GM21717 (cell line): ENCODE results near the gene LAMA2.

Experiments
- ATAC-seq: cut with Tn5 transposase; IDR thresholded peaks from one replicate; pipeline ENCODE4 v1.9.1; 2021; ENCODE audit warnings: mild to moderate bottlenecking, moderate library complexity; ENCODE audit not compliant: unreplicated experiment

LAMA2 gene

DNA sequence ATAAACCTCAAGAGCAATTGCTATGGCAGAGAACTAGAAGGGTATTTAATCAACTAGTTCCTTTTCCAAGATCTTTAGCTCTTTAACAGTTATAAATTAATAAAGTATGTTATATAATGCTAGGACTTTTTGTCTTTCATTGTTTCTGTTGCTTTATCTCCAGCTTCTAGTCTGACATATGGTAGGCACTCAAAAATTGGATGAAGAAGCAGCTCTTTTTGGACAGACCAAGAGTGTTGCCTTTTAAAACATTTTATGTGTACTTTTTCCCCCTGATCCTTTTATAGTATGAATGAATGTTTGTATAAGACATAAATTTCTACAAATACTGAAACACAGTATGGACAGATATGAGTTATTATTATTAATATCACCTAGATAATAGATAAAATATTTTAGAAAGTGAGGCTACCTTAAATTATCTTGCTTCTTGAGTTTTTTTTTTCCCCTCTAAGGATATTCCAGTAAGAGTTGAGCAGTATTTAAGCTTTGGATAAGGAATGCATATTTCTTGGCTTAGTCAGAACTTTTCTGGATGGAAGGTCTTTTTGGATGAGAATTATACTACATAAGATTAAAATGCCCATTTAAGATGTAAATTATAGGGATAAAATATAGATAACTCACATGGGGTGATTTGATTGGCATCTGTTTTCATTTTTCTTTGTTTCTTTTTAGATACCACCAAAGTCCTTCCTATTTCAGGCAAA lies 16.6 kb downstream of the LAMA2 start:
- no peak for ATAC-seq

GRCh38 chr6:128903715-128904114 lies 20.8 kb downstream of the LAMA2 start:
- ATAC-seq = no peak

- ATAC-seq = no peak
Measured at GRCh38 chr6:128914051-128914450, 31.1 kb downstream of the LAMA2 start.

- no peak for ATAC-seq
Measured at GRCh38 chr6:128918886-128919285, 35.9 kb downstream of the LAMA2 start.

- no peak for ATAC-seq
Measured at GRCh38 chr6:128919412-128920180, 36.7 kb downstream of the LAMA2 start.

- no peak for ATAC-seq
Measured at GRCh38 chr6:128925765-128926164, 42.8 kb downstream of the LAMA2 start.

GRCh38 chr6:128929869-128930268 lies 46.9 kb downstream of the LAMA2 start:
- ATAC-seq = no peak

DNA sequence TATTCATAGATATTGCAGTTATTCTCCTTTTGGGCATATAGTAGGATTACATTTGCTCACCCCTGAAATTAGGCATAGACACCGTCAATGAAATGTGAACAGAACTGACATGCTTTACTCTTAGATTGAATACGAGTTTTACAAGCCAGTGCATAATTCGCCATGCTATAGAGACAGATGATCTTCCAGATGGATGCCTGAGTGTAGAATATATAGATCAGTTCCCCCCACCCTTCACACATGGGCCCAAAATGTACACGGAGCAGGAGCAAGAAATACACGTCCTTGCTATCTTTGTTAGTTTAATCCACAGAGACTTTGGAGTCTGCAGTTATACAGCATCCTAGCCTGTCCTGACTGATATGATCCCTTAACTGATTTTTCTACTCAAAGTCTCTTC lies 47.4 kb downstream of the LAMA2 start:
- ATAC-seq = no peak

DNA sequence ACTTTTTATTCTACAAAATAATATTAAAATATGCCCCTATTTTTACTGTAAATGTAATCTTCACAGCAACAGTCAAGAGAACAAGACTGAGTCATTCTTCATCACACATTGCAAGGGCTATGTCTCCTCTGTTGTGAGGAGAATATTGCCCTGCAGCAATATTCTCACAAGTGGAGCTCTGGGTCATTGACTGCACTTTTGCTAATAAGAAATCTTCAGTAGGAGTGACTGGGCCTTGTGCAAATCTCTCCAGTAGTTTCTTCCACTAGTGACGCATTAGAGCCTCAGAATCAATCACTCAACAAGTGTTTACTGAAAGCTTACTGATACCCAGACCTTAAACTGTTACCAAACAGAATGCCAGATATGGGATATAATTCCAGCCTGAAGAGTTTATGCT lies 49.1 kb downstream of the LAMA2 start:
- no peak for ATAC-seq

GRCh38 chr6:128950864-128951263 lies 67.9 kb downstream of the LAMA2 start:
- no peak for ATAC-seq

DNA sequence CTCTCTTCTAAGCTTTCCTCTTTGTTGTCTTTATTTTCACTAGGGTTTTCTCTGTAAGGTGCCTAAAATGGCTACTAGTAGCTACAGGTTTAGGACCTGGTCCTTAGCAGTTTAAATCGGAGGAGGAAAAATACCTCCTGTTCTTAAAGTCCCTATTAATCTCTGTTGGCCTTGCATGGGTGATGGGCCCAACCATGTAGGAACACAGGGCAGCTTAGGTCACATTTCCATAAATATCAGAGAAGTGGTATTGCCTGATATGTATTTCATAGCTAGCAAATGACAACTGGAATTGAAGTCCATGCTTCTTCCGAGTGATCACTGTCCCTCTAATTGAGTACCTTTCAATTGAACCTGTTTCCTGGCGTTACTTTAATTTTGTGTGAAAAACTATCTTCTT lies 70.0 kb downstream of the LAMA2 start:
- ATAC-seq = no peak

GRCh38 chr6:128954308-128955043 lies 71.5 kb downstream of the LAMA2 start:
- no peak for ATAC-seq

- ATAC-seq = no peak
Measured at GRCh38 chr6:128963561-128963960, 80.6 kb downstream of the LAMA2 start.

DNA sequence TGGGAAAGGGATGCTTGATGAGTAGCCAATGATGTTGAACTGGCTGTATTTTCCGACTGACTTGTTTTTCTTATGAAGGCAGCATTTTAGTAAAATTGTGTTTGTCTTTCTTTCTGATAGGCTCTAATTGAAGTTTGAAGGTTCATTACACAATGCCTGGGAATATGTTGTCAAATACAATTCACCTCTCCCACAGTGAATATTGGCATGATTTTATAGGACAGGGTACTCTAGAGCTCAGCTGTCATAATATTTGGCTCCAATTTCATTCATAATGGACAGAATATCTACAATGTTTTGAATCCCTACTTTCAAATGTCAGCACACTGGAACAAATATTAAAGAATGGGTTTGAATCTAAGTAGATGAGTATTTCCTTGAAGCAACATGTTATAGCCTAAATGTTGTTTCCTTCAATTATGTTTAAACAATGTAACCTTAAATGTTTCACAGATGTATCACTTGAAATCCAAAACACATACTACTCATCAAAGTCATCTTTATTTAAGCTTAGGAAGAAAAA lies 81.4 kb downstream of the LAMA2 start:
- no peak for ATAC-seq

DNA sequence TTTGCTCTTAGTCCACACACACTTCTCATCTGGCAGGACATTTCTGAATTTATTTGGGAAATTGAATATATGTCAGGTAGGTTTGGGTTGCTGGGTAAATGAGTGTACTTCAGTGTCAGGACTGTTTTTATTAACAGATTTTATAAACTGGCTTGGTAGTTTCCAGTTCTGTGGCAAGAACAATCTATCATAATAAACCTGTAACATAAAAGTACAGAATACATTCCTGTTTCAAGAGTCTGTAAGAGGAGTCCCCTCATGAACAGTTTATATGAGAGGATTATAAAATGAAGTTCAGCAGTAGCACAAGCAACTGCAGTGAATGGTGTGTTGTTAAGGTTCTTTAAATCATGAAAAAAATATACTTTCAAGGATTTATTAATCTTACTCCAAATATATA lies 81.8 kb downstream of the LAMA2 start:
- no peak for ATAC-seq

- ATAC-seq = no peak
Measured at GRCh38 chr6:128966934-128967333, 84.0 kb downstream of the LAMA2 start.

DNA sequence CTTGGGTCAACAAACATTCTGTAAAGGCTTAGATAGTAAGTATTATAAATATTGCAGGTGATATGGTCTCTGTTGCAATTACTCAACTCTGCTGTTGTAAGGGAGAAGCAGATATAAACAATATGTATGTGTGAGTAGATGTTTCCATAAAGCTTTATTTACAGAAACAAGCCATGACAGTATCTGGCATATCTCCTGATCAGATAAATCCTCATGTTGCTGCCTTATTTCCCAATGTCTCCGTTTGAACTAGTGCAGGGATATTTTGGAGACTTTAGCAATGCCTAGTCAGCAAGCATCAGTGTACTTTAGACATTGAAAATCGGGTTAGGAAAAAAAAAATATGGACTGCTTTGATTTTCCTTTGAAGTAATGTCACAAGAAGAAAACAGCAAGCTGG lies 96.1 kb downstream of the LAMA2 start:
- no peak for ATAC-seq

DNA sequence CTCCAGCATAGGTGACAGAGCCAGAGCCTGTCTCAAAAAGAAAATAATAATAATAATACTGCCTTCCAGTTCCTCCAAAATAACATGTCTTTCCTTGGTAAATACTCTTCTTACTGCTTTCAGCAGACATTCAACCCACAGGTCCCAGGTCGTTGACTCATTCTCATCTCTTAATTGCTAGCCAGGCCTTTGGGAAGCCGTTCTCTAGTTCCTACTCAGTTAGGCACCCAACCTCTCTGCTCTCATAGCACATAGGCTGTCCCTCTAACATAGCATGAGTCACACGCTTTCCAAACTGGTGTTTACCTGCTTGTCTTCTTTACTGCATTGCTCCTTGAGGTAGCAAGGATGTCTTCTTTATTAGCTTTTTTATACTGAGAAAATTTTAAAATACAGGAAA lies 98.8 kb downstream of the LAMA2 start:
- ATAC-seq = no peak

DNA sequence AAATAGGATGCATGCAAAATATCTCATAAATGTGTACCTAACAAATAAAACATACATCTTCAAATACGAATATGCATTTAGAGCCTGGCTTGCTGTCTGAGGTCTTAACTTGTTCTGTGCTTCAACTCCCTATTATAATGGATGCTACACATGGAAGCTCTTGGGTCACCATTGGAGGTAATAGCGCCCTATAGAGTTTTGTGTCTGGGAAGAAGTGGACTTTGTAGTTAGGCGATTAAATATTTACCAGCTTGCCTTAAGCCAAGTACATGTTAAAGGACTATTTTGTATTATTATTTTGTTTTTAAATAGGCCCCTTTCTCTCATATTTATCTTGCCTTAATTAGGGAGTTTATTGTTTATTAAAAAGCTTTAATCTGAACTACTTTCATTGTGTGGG lies 107.4 kb downstream of the LAMA2 start:
- ATAC-seq = no peak

GRCh38 chr6:128990915-128991314 lies 108.0 kb downstream of the LAMA2 start:
- ATAC-seq = no peak

DNA sequence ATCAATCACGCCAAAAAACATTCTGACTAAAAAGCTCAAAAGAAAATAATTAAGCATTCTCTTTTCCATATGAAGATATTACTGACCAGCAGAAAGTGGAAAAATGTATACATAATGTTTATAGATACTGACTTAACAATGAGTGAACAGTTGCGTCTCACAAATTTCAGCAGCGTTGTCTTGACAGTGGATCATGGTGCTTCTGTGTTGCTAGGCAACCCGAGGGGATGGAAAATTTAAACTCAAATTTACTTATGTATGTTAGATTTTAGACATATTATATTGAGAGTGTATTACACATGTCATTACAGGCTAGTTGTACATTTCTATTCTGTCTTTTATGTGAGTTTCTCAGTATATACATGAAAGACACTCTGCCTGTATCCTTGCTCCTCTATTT lies 110.2 kb downstream of the LAMA2 start:
- no peak for ATAC-seq

- no peak for ATAC-seq
Measured at GRCh38 chr6:128997880-128998279, 114.9 kb downstream of the LAMA2 start.
